Measurements from ENCODE around the gene SSNA1.

The SSNA1 gene

GRCh38 chr9:137188086-137188489 lies 388 bp upstream of the SSNA1 start (continued):
- TF ChIP-seq GLI4 (tag by site-specific recombination; IDR thresholded peaks at IDR 0.05) (peak; percentile 54; the same call in 1 of the 2 replicates), ZNF221 (tag by site-specific recombination; IDR thresholded peaks at IDR 0.05; ENCODE audit: borderline replicate concordance) (no peak), SP2 (tag by site-specific recombination; IDR thresholded peaks at IDR 0.05) (no peak), ZNF2 (tag by site-specific recombination; IDR thresholded peaks at IDR 0.05) (peak; percentile 89; the same call in 1 of the 2 replicates), ZNF280D (tag by site-specific recombination; IDR thresholded peaks at IDR 0.05) (peak; percentile 56; the same call in 1 of the 2 replicates), MYNN (tag by site-specific recombination; IDR thresholded peaks at IDR 0.05; ENCODE audit: borderline replicate concordance) (no peak), KLF16 (tag by site-specific recombination; IDR thresholded peaks at IDR 0.05) (no peak; the same call in none of the 2 replicates), ZSCAN30 (tag by site-specific recombination; IDR thresholded peaks at IDR 0.05) (no peak), YY1 (tag by site-specific recombination; IDR thresholded peaks at IDR 0.05) (no peak), ZNF302 (tag by site-specific recombination; IDR thresholded peaks at IDR 0.05; ENCODE audit: low read depth) (no peak), ZNF521 (tag by site-specific recombination; IDR thresholded peaks at IDR 0.05) (no peak), ZNF830 (tag by site-specific recombination; IDR thresholded peaks at IDR 0.05; ENCODE audit: low read depth) (no peak), ZNF266 (tag by site-specific recombination; IDR thresholded peaks at IDR 0.05; ENCODE audit: low read depth) (no peak), PRDM1 (tag by site-specific recombination; IDR thresholded peaks at IDR 0.05) (no peak), GFI1B (tag by site-specific recombination; IDR thresholded peaks at IDR 0.05) (0 out of 2 replicates have a peak, but pooled peaks have one; percentile 52), ZBTB6 (tag by site-specific recombination; IDR thresholded peaks at IDR 0.05) (no peak)
- TF ChIP-seq, protein P1, sequence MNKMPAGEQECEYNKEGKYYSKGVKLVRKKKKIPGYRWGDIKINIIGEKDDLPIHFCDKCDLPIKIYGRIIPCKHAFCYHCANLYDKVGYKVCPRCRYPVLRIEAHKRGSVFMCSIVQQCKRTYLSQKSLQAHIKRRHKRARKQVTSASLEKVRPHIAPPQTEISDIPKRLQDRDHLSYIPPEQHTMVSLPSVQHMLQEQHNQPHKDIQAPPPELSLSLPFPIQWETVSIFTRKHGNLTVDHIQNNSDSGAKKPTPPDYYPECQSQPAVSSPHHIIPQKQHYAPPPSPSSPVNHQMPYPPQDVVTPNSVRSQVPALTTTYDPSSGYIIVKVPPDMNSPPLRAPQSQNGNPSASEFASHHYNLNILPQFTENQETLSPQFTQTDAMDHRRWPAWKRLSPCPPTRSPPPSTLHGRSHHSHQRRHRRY (tag by site-specific recombination; IDR thresholded peaks at IDR 0.05) = 0 out of 2 replicates have a peak, but pooled peaks have one; percentile 43
- TF ChIP-seq, protein P2, sequence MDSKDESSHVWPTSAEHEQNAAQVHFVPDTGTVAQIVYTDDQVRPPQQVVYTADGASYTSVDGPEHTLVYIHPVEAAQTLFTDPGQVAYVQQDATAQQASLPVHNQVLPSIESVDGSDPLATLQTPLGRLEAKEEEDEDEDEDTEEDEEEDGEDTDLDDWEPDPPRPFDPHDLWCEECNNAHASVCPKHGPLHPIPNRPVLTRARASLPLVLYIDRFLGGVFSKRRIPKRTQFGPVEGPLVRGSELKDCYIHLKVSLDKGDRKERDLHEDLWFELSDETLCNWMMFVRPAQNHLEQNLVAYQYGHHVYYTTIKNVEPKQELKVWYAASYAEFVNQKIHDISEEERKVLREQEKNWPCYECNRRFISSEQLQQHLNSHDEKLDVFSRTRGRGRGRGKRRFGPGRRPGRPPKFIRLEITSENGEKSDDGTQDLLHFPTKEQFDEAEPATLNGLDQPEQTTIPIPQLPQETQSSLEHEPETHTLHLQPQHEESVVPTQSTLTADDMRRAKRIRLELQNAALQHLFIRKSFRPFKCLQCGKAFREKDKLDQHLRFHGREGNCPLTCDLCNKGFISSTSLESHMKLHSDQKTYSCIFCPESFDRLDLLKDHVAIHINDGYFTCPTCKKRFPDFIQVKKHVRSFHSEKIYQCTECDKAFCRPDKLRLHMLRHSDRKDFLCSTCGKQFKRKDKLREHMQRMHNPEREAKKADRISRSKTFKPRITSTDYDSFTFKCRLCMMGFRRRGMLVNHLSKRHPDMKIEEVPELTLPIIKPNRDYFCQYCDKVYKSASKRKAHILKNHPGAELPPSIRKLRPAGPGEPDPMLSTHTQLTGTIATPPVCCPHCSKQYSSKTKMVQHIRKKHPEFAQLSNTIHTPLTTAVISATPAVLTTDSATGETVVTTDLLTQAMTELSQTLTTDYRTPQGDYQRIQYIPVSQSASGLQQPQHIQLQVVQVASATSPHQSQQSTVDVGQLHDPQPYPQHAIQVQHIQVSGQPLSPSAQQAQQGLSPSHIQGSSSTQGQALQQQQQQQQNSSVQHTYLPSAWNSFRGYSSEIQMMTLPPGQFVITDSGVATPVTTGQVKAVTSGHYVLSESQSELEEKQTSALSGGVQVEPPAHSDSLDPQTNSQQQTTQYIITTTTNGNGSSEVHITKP (tag by site-specific recombination; IDR thresholded peaks at IDR 0.05) = no peak
- TF ChIP-seq, protein P3, sequence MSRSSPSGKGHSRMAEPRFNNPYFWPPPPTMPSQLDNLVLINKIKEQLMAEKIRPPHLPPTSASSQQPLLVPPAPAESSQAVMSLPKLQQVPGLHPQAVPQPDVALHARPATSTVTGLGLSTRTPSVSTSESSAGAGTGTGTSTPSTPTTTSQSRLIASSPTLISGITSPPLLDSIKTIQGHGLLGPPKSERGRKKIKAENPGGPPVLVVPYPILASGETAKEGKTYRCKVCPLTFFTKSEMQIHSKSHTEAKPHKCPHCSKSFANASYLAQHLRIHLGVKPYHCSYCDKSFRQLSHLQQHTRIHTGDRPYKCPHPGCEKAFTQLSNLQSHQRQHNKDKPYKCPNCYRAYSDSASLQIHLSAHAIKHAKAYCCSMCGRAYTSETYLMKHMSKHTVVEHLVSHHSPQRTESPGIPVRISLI (tag by site-specific recombination; IDR thresholded peaks at IDR 0.05) = no peak
- TF ChIP-seq, protein P4, sequence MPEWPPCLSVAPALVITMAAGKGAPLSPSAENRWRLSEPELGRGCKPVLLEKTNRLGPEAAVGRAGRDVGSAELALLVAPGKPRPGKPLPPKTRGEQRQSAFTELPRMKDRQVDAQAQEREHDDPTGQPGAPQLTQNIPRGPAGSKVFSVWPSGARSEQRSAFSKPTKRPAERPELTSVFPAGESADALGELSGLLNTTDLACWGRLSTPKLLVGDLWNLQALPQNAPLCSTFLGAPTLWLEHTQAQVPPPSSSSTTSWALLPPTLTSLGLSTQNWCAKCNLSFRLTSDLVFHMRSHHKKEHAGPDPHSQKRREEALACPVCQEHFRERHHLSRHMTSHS (tag by site-specific recombination; IDR thresholded peaks at IDR 0.05) = no peak
- TF ChIP-seq, protein P5, sequence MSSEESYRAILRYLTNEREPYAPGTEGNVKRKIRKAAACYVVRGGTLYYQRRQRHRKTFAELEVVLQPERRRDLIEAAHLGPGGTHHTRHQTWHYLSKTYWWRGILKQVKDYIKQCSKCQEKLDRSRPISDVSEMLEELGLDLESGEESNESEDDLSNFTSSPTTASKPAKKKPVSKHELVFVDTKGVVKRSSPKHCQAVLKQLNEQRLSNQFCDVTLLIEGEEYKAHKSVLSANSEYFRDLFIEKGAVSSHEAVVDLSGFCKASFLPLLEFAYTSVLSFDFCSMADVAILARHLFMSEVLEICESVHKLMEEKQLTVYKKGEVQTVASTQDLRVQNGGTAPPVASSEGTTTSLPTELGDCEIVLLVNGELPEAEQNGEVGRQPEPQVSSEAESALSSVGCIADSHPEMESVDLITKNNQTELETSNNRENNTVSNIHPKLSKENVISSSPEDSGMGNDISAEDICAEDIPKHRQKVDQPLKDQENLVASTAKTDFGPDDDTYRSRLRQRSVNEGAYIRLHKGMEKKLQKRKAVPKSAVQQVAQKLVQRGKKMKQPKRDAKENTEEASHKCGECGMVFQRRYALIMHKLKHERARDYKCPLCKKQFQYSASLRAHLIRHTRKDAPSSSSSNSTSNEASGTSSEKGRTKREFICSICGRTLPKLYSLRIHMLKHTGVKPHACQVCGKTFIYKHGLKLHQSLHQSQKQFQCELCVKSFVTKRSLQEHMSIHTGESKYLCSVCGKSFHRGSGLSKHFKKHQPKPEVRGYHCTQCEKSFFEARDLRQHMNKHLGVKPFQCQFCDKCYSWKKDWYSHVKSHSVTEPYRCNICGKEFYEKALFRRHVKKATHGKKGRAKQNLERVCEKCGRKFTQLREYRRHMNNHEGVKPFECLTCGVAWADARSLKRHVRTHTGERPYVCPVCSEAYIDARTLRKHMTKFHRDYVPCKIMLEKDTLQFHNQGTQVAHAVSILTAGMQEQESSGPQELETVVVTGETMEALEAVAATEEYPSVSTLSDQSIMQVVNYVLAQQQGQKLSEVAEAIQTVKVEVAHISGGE (tag by site-specific recombination; conservative IDR thresholded peaks at IDR 0.05; ENCODE audit: low read depth) = 0 out of 2 replicates have a peak, but pooled peaks have one; percentile 30
- TF ChIP-seq, protein P6, sequence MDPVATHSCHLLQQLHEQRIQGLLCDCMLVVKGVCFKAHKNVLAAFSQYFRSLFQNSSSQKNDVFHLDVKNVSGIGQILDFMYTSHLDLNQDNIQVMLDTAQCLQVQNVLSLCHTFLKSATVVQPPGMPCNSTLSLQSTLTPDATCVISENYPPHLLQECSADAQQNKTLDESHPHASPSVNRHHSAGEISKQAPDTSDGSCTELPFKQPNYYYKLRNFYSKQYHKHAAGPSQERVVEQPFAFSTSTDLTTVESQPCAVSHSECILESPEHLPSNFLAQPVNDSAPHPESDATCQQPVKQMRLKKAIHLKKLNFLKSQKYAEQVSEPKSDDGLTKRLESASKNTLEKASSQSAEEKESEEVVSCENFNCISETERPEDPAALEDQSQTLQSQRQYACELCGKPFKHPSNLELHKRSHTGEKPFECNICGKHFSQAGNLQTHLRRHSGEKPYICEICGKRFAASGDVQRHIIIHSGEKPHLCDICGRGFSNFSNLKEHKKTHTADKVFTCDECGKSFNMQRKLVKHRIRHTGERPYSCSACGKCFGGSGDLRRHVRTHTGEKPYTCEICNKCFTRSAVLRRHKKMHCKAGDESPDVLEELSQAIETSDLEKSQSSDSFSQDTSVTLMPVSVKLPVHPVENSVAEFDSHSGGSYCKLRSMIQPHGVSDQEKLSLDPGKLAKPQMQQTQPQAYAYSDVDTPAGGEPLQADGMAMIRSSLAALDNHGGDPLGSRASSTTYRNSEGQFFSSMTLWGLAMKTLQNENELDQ (tag by site-specific recombination; IDR thresholded peaks at IDR 0.05; ENCODE audit: low read depth) = no peak

Measured in HEK293 (cell line).